ENCODE measurements around the gene AKAP13.

AKAP13 gene

DNA sequence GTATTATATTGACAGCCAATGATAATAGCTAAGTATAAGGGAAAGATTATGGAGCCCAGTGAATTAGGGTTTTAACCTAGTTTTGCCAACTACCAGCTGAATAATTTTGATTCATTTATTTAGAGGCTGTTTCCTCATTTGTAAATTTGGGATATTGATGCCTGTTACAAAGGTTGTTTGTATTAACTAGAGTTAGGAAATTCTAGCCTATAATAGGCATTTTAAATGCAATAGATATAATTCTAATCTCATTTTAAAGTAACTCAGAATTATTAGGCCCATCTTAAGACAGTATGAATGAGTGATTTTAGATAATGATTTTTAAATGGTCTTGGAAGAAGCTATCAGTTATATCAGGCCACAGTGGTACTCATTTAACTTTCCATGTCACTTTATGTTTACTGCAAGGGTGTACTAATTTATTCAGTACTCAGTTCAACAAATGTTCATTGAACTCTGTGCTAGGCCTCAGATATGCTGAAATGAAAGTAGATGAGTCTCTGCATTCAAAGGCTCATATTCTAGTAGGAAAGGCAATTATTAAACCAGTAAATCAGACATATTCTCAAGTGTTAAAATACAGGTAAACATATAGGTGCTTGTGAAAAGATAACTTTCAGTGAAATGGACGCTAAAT lies 213.5 kb downstream of the AKAP13 start:
- DNase-seq (ENCODE audit: low read depth in 2 of 2, low spot score in 1 of 2): no peak

DNA sequence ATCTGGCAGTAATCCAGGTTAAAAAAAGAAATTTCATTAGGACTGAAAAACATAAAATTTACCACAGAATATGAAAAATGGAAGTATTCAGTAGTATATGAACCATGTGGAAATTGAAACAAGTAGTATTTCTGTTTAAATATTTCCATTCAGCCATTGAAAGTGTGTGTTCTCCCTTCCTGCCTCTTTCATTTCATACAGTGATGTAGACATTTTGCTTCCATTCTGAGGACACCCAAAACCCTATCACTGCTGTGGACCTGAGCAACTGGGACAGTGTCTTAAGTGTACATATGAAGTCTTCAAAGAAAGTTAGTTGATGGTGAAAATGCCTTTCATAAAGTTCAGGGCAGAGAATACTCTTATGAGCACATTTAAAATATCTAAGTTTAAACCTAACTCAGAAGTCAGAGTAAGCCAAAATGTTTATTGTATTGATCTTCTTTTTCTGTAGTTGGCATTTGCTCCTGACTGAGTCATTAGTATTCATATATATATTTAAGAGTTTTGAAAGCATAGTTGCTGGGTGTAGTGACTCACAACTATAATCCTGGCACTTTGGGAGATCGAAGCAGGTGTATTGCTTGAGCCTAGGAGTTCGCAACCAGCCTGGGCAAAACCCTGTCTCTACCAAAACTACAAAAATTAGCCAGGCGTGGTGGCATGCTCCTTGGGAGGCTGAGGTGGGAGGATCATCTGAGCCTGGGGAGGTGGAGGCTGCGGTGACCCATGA lies 215.6 kb downstream of the AKAP13 start:
- DNase-seq (ENCODE audit: low read depth in 2 of 2, low spot score in 1 of 2): no peak

DNA sequence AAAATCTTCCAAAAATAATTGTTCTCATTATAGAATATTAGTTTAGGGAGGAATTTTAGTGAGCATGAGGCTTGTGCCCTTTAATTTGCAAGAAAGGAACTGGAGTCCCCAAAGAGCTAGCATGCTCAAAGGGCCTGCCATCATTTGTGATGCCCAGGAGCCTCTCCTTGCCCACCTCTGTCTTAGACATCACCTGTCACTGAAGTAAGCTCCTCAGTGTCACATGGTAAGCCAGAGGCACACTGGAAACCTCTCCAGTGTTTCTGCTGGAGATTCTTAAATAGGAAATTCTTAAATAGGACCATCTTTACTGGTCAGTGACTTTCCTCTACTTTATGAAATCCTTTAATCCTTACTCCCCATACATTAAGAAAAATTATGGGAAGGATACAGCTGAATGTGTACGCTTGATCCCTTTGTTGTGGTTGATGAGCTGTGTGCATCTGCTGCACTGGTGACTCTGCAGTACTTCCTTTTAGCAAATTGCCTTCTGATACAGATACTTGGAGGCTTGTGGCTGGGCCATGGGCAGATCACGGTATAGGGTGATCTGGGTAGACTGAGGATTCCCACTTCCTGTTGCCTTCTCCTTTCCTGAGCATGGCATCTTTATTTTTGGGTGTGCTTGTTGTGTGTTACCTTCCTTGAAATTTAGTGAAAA lies 216.9 kb downstream of the AKAP13 start:
- no peak for DNase-seq (ENCODE audit: low read depth in 2 of 2, low spot score in 1 of 2)

DNA sequence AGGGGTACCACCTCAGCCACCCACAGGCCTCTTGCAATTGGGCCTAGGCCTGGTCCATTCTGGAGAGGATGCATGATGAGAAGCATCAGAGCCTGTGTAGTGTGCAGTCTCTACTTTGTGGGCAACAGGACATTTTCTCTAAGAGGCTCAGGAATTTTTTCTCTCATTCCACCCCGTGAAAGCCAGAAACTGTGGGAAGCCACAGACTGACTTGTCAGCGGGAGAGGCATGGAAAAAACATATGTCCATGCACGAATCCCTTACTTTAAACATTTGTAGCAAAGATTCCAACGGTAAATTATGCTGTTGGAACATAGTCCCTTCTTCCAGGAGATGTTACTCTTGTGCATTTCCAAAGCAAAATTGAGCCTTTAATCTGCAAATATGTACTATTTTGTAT lies 217.8 kb downstream of the AKAP13 start:
- no peak for DNase-seq (ENCODE audit: low read depth in 2 of 2, low spot score in 1 of 2)

DNA sequence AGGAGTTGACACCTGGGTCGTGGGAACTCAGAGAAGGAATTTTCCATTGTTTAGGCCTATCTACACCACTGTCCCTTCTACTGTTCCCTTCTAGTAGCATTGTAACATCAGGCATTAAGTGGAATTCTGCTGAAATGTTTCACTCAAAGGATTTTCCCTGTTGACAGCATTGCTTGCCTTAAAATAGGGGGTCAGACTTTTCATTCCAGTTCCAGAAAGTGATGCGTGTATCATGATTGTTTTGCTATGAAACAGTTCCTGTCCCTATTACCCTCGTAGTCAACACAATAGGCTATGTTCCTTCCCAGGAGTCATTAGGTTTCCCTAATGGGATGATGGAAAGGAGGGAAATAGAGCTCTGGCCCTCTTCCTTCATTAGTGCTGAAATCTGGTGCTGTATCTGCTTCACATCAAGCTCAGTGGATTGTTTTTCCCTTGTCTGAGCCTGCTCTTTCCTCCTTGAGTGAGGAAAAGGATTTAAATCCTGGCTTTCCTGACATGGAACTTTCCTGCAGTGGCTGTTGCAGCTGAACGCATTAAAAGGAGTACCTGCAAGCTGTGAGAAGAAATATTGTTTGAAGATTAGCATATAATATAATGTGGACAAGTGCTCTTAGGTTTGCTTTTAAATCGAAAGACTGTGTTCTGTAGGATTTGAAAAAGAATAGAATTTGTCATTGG lies 218.5 kb downstream of the AKAP13 start:
- no peak for DNase-seq (ENCODE audit: low read depth in 2 of 2, low spot score in 1 of 2)

DNA sequence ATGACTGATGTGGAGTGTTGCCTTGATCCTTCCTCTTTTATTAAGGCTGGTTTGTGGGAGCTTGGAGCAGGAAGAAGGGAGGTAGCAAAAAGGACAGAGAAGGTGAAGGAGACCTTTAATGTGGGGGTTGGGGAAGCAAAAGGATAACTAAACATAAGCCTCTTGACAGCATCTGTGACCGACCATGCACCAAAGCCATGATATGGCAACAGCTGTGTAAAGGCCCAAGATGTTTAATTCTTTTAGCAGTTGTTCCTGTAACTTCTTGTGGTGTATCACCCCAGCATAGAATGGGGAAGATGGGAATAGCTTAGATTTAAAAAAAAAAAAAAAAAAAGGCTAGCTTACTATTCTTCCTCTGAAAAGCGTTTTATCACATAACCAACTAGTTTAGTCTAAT lies 219.6 kb downstream of the AKAP13 start:
- DNase-seq (ENCODE audit: low read depth in 2 of 2, low spot score in 1 of 2): no peak

DNA sequence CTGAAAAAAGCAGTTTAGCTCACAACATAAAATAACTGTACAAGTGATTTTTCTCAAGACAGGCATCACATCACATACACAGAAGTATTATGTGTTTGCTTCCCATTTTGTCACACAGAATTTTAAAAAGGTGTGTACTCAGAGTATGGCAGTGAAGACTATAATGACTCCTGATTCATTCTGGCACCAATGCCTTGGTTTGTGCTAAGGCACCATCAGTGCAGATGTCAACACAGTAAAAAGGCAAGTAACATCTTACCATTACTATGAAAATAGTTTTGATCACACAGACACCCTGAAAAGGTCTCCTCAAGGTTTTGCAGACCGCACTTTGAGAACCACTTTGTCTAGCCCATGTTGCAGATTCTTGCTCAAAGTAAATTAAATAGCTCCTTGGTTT lies 222.8 kb downstream of the AKAP13 start:
- no peak for DNase-seq (ENCODE audit: low read depth in 2 of 2, low spot score in 1 of 2)

DNA sequence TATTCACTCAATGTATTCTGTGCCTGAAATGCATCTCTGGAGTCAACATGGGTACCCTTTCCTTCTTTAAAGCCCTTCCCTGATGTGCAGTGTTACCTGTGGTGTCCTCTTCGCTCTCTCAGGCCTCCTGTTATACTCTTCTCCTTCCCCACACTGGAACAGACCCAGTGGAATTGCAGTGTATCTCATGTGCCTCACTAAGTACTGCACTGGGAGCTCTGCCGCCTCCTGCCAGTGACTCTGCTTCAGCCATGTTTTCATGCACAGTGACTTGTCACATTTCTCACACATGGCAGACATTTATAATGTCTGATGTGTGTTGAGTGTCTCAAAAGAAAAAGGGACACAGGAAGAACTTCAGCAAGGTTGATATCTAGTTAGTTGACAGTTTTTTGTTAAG lies 223.3 kb downstream of the AKAP13 start:
- no peak for DNase-seq (ENCODE audit: low read depth in 2 of 2, low spot score in 1 of 2)

DNA sequence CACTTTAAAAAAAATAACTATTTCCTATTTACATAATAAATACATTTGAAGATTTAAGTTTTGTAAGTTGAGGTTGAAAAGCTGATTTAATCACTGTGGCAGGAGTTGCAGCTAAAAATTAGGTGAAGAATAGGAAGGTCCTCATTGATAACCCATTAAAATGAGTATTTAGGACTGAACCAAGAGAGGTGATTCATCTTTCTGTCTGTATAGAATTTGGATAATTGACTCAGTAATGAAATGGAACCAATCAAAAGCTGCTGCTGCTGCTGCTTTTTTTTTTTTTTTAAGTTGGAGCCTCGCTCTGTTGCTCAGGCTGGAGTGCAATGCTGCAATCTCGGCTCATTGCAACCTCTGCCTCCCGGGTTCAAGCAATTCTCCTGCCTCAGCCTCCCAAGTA lies 223.8 kb downstream of the AKAP13 start:
- no peak for DNase-seq (ENCODE audit: low read depth in 2 of 2, low spot score in 1 of 2)

DNA sequence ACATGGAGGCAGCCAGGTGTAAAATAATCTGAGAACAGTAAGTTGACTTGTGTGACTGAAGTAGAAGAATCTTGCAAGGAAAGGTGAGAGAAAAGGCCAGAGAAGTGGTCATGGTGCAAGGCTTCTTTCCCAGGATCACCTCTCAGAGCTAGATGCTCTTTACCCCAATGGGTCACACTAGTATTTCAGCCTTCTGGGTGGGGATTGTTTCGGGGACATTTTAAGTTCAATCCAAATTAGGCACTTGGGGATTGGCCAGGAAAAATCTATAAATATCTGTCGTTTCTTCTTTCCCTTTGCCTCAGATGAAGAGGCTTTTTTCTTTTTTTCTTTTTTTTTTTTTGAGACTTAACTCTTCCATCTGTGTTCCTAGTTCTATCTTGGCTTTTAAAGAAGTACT lies 226.3 kb downstream of the AKAP13 start:
- no peak for DNase-seq (ENCODE audit: low read depth in 2 of 2, low spot score in 1 of 2)

DNA sequence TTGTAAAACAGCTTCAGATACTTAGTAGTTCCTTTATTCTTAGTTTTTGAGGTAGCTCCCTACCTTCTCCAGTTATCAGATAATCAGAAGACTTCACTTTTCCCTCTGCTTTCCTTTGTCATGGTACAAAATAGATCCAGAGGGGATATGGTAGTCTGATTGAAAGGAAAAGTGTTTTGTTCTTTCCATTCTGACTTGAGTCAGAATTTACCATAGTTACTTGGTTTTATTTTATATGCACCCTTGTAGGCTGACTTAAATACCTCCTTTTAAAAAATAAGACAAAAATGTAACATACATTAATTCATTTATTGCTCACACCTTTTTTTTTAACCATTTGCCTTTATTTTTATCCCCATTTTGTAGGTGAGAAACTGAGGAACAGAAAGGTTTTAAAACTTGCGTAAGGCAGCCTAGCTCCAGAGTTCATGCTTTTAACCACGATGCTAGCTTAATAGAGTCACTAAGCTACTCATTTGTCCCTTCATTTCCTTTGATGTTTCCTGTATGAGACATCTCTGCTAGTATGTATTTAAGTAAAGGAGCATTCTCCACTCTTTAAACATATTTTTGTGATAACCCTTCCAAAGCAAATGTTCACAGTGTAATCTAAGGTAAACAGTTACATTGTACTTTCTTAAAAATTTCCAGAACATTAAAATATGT lies 226.9 kb downstream of the AKAP13 start:
- no peak for DNase-seq (ENCODE audit: low read depth in 2 of 2, low spot score in 1 of 2)

DNA sequence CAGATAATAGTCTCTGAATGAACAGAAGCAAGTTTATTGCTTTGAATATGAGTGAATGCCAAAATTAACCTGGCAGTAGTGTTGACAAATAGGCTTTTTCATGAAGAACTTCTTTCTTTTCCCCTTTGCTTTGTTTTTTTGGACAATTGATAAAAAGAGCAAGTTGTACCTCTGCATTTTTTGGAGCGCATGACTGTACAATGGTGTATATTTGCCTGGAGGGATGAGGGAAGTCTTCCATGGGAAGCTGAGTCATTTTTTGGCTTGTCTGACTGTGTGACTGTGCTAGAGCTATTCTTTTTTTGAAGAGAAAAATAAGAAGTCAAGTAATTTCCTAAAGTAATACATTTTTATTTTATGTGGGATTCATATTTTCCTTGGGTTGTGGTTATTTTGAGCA lies 227.4 kb downstream of the AKAP13 start:
- DNase-seq (ENCODE audit: low read depth in 2 of 2, low spot score in 1 of 2): no peak

DNA sequence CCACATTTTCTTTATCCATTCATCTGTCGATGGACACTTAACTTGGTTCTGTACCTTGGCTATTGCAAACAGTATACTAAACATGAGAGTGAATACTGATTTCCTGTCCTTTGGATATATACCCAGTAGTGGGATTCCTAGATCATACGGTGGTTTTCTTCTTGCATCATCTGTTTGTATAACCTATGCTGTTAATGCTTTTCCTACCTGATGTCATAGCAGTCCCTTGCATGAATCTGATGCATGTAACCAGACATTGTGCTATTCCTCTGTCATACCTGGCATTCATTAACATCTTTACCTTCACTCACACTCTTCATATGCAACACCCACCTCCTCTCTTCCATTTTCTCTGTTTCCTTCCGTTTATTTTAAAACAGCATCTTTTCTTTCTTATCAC lies 229.1 kb downstream of the AKAP13 start:
- no peak for DNase-seq (ENCODE audit: low read depth in 2 of 2, low spot score in 1 of 2)

DNA sequence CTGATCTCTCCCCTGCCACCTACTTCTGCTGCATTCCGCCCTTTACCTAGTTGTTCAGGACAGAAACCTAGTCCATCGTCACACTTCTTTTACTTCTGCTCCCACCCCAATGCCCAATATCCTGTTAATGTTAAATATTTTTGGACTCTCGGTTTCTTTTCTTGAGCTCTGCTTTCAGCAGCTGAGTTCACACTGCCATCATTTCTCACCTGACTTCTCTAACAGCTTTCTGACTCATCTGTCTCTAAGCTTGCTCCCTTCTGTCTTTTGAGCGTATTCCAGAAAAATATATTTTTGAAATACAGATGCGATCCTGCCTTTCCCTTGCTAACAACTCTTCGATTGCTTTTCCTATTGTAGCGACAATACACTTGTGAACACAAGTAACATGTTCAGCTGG lies 231.0 kb downstream of the AKAP13 start:
- DNase-seq (ENCODE audit: low read depth in 2 of 2, low spot score in 1 of 2): no peak

DNA sequence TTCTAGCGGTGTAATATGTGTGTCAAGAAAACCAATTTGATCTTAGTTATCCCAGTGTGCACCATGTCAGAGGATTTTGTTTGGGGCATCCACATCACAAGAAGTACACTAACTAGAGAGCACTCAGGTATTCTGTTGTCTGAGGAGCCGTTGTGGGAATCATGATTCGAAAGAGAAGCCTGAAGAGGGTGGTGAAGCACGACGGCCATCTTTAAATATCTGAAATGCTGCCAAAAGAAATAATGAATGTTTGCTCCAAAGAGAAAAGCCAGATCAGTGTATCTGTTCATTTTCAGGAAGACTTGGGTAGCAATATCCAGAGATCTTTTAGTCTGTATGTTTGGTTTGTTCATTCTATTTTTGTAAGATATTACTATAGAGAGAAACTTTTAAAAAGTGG lies 233.7 kb downstream of the AKAP13 start:
- no peak for DNase-seq (ENCODE audit: low read depth in 2 of 2, low spot score in 1 of 2)

DNA sequence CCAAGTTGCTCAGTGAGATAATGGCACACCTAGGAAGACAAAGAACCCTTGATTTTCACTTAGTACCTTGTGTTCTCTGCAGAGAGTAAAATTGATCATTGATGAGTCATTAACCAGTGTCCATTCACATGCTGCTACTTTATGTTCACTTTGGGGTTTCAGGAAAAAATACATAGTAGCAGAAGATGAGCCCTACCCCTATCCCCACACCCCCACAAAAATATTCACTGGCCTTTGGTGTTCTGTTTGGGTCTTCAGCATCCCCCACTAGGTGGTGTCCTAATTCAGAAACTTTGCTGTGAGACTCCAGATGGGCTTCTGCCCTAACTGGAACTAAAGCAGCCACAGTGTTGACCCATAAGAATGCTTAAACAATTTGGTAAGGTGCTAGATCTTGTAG lies 235.5 kb downstream of the AKAP13 start:
- no peak for DNase-seq (ENCODE audit: low read depth in 2 of 2, low spot score in 1 of 2)

DNA sequence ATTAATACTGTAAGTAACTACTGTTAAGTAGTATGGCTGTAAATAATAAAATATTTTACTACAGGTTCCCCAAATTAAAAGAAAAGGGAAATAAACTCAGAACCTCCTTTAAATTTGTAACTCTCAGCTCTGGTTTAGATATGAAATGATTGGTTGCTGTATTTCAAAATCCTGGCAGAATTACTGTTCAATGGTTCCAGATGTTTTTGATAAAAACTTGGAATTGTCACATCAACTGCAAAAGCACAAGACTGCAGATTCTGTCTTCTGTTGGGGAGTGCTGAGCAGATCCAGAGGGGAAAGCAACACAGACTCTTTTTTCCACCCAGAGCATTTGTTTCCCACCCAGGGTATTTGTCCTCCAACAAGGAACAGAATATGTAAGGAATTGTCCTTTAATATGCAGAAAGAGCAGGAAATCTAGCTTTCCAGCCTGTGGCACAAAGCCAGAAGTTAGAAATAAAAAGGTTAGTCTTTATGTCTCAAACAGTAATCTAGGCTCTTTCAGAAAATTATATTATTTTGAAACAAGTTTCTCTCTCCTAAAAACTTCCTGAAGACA lies 236.2 kb downstream of the AKAP13 start:
- DNase-seq (ENCODE audit: low read depth in 2 of 2, low spot score in 1 of 2): no peak

DNA sequence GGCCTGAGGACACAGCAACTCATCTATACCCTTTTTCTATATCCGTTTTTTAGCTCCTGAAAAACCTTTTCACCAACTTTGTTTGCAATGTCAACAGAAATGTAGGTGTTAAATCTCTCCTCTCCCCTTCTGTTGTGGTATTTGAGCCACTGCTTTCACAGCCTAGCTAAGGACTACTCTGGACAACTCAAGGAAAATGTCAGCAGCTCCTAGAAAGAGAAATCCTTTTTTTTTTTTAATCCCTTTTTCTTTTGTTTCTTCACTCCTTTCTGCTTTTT lies 237.8 kb downstream of the AKAP13 start:
- DNase-seq (ENCODE audit: low read depth in 2 of 2, low spot score in 1 of 2): no peak

DNA sequence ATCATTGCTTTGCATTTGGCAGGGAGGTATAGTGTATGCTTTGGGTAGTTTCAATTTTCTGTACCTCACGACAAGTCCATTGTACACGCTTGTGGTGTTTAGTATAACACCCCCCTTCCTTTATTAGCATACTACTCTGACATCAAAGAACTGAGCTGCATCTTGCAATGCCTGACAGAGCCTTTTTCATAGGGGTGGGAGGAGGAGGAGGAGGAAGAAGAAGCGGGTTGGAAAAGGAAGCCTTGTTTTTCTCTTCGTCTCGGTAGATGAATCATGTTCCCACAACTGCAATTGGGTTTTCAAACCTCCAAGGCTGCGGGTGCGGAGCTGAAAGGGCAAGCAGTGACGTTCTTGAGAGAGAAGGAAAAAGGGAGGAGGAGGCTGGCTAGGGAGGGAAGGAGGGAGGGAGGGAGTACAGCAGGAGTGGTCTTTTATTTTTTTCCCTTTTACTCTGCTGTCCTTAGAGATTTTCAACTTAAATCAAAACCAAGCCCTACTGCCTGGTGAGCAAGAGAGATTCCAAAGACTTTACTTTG lies 238.6 kb downstream of the AKAP13 start:
- DNase-seq (ENCODE audit: low read depth in 2 of 2, low spot score in 1 of 2): peak; percentile 14 to 49

DNA sequence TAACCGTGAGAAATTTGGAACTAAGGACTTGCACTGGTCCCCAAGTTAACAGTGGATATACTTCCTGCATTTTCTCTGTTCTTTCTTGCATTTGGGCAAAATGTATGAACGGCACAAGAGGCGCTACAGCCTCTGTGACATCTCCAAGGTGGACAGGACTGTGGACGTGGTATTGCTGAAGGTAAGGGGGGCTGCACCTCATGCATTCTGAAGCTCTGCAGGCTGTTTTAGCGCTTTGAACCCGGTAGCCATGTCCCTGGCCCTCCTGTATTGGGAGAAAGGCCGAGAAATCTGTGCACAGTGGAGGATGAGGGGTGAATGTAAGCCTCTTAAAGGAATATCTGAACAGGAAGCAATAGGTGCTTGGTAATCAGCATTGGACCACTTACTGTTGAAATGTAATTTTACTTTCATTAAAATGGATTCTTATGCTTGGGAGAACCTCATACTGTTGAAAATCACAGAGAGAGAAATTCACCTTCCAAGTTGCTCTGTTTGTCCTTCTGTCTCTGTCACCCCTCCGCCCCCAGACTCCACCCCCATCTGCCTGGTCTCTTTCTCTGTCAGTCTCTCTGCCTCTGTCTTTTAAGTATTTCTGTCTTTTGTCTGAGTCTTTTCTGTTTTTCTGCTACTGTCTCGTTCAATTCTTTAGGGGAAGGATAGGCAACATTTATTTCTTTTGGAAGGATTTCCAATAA lies 239.7 kb downstream of the AKAP13 start:
- no peak for DNase-seq (ENCODE audit: low read depth in 2 of 2, low spot score in 1 of 2)

DNA sequence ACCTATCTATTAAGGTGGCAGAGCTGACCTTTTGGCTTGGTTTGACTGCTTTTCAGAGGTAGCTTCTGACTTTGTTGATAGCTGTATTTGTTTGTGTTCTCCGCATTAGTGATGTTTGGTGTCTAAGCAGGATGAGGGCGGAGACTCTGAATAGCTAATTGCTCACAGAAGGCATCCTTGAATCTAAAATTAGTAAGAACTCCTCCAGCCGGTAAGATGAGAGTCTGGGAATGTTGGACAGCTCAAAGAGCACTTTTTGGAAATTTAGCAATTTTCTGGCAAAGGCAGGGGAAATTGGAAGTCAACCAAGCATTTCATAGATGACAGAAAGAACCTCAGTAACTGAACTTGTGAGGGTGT lies 240.3 kb downstream of the AKAP13 start:
- no peak for DNase-seq (ENCODE audit: low read depth in 2 of 2, low spot score in 1 of 2)

All from stimulated activated CD8-positive, alpha-beta memory T cell treated with anti-CD3 and anti-CD28 coated beads, Interleukin-4, amount 100 ng/mL, for 4 hours (primary cell).